GM13976 (cell line): ENCODE data around the gene ABHD17A.

Experiments
- DNase-seq: peaks from one replicate; pipeline ENCODE4 v3.0.0; 2012; ENCODE audit warnings: low spot score
- CTCF ChIP-seq: IDR thresholded peaks from 2 replicates; pipeline ENCODE4 v1.5.1; 2012; ENCODE audit warnings: borderline replicate concordance, mild to moderate bottlenecking; ENCODE audit not compliant: insufficient read depth; ENCODE audit errors: extremely low read depth, missing control alignments, control extremely low read depth
- in situ Hi-C: fragments of 300-500 bp; cut with MboI; formaldehyde crosslinking; loops from one replicate; pipeline ENCODE4 v1.12.0; 2022; ENCODE audit warnings: low sequenced_read_pairs, mixed read lengths, inconsistent platforms; ENCODE audit not compliant: unreplicated experiment

The ABHD17A gene

DNA sequence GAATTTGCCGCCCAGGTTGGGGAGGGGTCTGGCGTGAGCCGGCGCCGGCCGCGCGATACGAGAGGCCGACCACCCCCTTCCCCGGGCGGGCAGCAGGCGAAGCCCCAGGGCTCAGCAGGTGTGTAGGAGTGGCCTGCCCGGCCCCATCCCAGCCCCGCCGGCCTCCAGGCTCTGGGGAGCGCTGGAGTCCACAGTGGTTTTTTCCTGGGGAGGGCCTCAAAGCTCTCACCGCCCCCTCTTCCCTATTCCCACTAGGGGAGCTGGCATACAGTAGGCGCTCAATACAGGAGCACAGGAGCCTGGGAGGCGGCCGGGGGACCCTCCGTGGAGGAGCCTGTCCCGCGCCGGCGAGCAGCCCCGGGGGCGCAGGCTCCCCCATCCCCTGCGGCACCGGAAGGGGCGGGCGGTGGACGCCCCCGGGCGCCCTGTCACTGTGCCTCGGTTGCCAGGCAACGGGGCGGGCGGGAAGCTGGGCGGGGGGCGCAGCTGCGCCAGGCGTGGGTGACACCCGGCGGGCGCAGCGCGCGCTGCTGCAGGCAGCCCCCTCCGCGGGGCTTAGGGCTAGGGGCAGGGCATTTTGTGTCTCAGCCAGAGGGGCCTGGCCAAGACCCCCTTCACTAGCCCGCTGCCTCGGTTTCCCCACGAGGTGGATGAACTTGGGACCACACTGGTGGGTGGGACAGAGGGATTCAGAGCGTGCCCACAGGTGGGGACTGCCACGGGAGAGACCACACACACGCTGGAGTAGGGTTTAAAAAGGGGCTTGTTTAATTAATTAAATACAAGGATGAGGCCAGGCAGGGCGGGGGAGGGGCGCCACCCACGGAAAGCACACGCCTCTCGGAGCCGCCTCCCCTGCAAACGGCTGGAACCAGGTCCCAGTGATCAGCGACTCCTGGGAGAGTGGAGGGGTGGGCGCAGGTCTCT, 33.4 kb downstream of the ABHD17A start:
- in situ Hi-C loops = no loop called here
- TF ChIP-seq CTCF = no peak
- no peak for DNase-seq

GRCh38 chr19:1850809-1851653, 34.3 kb downstream of the ABHD17A start:
- DNase-seq = no peak
- peak; percentile 7 for TF ChIP-seq CTCF
- in situ Hi-C loops = no loop called here

- TF ChIP-seq CTCF = no peak
- no peak for DNase-seq
- in situ Hi-C loops = no loop called here
These were observed 35.4 kb downstream of the ABHD17A start for GRCh38 chr19:1849886-1850398.

GRCh38 chr19:1849132-1849474, 36.2 kb downstream of the ABHD17A start:
- in situ Hi-C loops = no loop called here
- DNase-seq = no peak
- no peak for TF ChIP-seq CTCF

DNA sequence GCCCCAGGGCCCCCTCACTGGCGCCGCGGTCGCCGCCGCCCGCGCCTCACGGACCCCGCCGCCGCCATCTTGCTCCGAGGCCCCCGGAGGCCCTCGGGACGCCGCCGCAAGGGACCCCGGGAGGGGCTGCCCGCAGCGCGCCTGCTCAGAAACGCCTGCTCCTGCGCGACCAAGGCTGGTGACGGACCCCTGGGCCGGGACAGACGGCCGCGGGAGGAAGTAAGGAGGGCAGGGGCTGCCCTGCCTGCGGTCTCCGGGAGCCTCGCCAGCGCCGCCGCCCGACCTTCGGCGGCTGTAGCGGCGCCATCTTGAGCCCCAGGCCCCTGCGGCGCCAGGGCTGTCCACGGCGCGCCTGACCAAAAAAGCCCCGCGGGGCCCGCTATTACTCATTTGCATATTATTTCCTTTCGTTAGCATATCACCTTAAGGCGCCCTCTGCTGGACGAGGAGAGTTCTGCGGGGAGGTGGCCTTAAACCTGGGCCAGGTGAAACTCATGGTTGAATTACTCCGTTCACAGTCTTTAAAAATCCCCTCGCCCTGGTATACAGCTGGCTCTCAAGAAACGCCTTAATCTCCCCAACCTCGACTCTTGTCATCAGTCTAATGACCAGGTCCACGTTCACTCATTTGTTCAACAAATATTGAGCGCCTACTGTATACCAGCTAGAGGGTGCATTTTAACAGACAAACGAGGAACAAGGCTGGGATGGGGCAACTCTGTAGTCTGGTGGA, 36.7 kb downstream of the ABHD17A start, which contains the start of gene REXO1:
Gene REXO1 (minus strand): TSS at position 85 of the 733 bp plus-strand sequence. CDS start 125 bp downstream, outside the sequence.
- in situ Hi-C loops = no loop called here
- DNase-seq = peak; percentile 94
- TF ChIP-seq CTCF = peak; percentile 96
